Measurements from ENCODE around the gene B3GNT8. TPM values are rescaled to one million over a fixed set of nuclear protein-coding genes. Genes with fewer than 3 reads are reported as not detected.
"Not testable (repeated sequence)": the region's sequence is repeated elsewhere in the genome, so short reads cannot be mapped to it uniquely, and the experiment has no call there.

The B3GNT8 gene
- total and polyA plus RNA-seq, 2 experiments from 2014 or later: 4.8 to 4.9 TPM

- no peak for DNase-seq (ENCODE audit: low read depth in 1 of 2, low spot score in 1 of 2)
- no peak overlapping the region for H3K27ac ChIP-seq
- no peak for TF ChIP-seq CTCF (IDR thresholded peaks at IDR 0.05; ENCODE audit: low read depth, low read length)
- peaks cover 11% of the 10 kb centered on the region for H3K4me1 ChIP-seq (ENCODE audit: low read depth)
- H3K36me3 ChIP-seq: peaks cover 12% of the 10 kb centered on the region
- no peaks in the 10 kb centered on the region for H3K27me3 ChIP-seq
- H3K4me3 ChIP-seq: no peak overlapping the region
- no peaks in the 10 kb centered on the region for H3K9me3 ChIP-seq (ENCODE audit: low read depth)
These were observed 15.3 kb downstream of the B3GNT8 start for GRCh38 chr19:41411968-41412265.

- Histone ChIP-seq H3K27me3 (no peaks in the 10 kb centered on the region), H3K36me3 (peaks cover 12% of the 10 kb centered on the region), H3K4me1 (ENCODE audit: low read depth) (peaks cover 11% of the 10 kb centered on the region), H3K9me3 (ENCODE audit: low read depth) (no peaks in the 10 kb centered on the region), H3K27ac (no peak overlapping the region), H3K4me3 (no peak overlapping the region)
- TF ChIP-seq CTCF (IDR thresholded peaks at IDR 0.05; ENCODE audit: low read depth, low read length): no peak
- DNase-seq (ENCODE audit: low read depth in 1 of 2, low spot score in 1 of 2): no peak
These were observed 15.8 kb downstream of the B3GNT8 start for GRCh38 chr19:41411100-41411967.

GRCh38 chr19:41410336-41411054 is 16.7 kb downstream of the B3GNT8 start:
- no peak for TF ChIP-seq CTCF (IDR thresholded peaks at IDR 0.05; ENCODE audit: low read depth, low read length)
- peak in 1 of 2 donors; percentile 29 for DNase-seq (ENCODE audit: low read depth in 1 of 2, low spot score in 1 of 2)
- peaks cover 11% of the 10 kb centered on the region for H3K4me1 ChIP-seq (ENCODE audit: low read depth)
- no peak overlapping the region for H3K4me3 ChIP-seq
- peaks cover 12% of the 10 kb centered on the region for H3K36me3 ChIP-seq
- H3K27ac ChIP-seq: peak overlapping the region; percentile 81
- no peaks in the 10 kb centered on the region for H3K9me3 ChIP-seq (ENCODE audit: low read depth)
- H3K27me3 ChIP-seq: no peaks in the 10 kb centered on the region

GRCh38 chr19:41409288-41409687 is 17.9 kb downstream of the B3GNT8 start:
- peaks cover 9% of the 10 kb centered on the region for H3K36me3 ChIP-seq
- no peak for TF ChIP-seq CTCF (IDR thresholded peaks at IDR 0.05; ENCODE audit: low read depth, low read length)
- peak; percentile 52 to 54 for DNase-seq (ENCODE audit: low read depth in 1 of 2, low spot score in 1 of 2)
- no peak overlapping the region for H3K4me3 ChIP-seq
- H3K27me3 ChIP-seq: no peaks in the 10 kb centered on the region
- no peaks in the 10 kb centered on the region for H3K9me3 ChIP-seq (ENCODE audit: low read depth)
- peak overlapping the region; percentile 81 for H3K27ac ChIP-seq
- peaks cover 11% of the 10 kb centered on the region for H3K4me1 ChIP-seq (ENCODE audit: low read depth)

GRCh38 chr19:41408846-41409245 is 18.3 kb downstream of the B3GNT8 start:
- not testable (repeated sequence) for H3K27me3 ChIP-seq; H3K4me3 ChIP-seq; H3K36me3 ChIP-seq; H3K9me3 ChIP-seq (ENCODE audit: low read depth); DNase-seq (ENCODE audit: low read depth in 1 of 2, low spot score in 1 of 2)
- H3K4me1 ChIP-seq (ENCODE audit: low read depth): peaks cover 11% of the 10 kb centered on the region
- H3K27ac ChIP-seq: peak overlapping the region; percentile 81

- H3K4me3 ChIP-seq: no peak overlapping the region
- H3K9me3 ChIP-seq (ENCODE audit: low read depth): no peaks in the 10 kb centered on the region
- peaks cover 11% of the 10 kb centered on the region for H3K4me1 ChIP-seq (ENCODE audit: low read depth)
- no peak for DNase-seq (ENCODE audit: low read depth in 1 of 2, low spot score in 1 of 2)
- no peaks in the 10 kb centered on the region for H3K27me3 ChIP-seq
- TF ChIP-seq CTCF (IDR thresholded peaks at IDR 0.05; ENCODE audit: low read depth, low read length): no peak
- peak overlapping the region; percentile 81 for H3K27ac ChIP-seq
- peaks cover 9% of the 10 kb centered on the region for H3K36me3 ChIP-seq
These were observed 18.9 kb downstream of the B3GNT8 start for GRCh38 chr19:41408256-41408655.

All from cardiac muscle cell (in vitro differentiated cells and primary cell).